ENCODE results near the gene SNX19.

- TF ChIP-seq EZH2phosphoT487 (IDR thresholded peaks at IDR 0.05): no peak
- TF ChIP-seq, protein P1, sequence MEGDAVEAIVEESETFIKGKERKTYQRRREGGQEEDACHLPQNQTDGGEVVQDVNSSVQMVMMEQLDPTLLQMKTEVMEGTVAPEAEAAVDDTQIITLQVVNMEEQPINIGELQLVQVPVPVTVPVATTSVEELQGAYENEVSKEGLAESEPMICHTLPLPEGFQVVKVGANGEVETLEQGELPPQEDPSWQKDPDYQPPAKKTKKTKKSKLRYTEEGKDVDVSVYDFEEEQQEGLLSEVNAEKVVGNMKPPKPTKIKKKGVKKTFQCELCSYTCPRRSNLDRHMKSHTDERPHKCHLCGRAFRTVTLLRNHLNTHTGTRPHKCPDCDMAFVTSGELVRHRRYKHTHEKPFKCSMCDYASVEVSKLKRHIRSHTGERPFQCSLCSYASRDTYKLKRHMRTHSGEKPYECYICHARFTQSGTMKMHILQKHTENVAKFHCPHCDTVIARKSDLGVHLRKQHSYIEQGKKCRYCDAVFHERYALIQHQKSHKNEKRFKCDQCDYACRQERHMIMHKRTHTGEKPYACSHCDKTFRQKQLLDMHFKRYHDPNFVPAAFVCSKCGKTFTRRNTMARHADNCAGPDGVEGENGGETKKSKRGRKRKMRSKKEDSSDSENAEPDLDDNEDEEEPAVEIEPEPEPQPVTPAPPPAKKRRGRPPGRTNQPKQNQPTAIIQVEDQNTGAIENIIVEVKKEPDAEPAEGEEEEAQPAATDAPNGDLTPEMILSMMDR (IDR thresholded peaks at IDR 0.05): no peak
Measured at GRCh38 chr11:130908770-130909625, 7.3 kb downstream of the SNX19 start.

Measured in neural progenitor cell (in vitro differentiated cells).